SK-N-MC (cell line): ENCODE data around the gene DNAJB1.

Experiments used
- EZH2 ChIP-seq: fragments of 200-600 bp; sonication (generic); IDR thresholded peaks from one replicate; pipeline ENCODE4 v1.6.1; 2017; ENCODE audit warnings: antibody characterized with exemption
- FOXP2 ChIP-seq: optimal IDR thresholded peaks from 2 replicates; pipeline ENCODE3; 2011; ENCODE audit warnings: mild to moderate bottlenecking, moderate library complexity; ENCODE audit not compliant: insufficient read depth; ENCODE audit errors: extremely low read length, control extremely low read depth
- POLR2AphosphoS5 ChIP-seq: IDR thresholded peaks from 2 replicates; pipeline ENCODE4 v1.6.1; 2012; ENCODE audit warnings: mild to moderate bottlenecking, low read depth, low read length, borderline replicate concordance

DNA sequence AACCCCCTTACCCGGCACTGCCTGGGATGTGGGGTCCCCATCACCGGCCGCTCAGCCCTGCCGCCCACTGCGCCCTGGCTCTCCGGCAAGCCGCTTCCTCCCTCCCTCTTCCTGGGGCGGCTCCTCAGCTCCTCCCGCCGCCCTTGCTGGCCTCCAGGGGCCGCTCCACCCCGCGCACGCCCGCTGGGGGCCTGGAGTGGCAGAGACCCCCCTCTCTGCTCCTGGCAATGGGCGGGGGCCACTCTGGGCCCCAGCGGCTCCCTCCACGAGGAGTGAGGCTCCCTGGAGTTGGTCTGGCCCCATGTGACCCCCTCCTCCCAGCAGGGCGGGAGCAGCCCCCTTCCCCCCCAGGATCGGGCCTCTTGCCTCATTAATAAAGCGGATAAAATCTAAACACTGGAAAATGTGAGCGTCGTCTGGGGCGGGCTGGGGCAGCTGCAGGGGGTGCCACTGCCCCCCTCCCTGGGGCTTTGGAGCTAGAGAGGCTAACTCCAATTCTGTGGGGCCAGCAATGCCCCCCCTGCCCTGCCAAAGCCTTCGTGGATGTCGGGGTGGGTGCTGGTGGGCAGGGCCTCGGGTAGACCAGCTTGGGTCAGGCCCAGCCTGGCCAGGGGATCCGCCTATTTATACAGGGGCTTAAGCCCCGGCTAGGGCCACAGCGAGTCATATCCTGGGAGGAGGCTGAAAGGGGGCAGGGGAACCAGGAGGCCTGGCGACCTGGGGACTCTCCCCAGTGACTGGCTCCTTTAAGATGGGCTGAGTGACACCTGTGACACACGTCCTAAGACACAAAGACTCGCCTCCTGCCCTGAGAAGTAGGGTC lies 42.7 kb downstream of the DNAJB1 start, which contains the start of gene PTGER1:
- TF ChIP-seq EZH2 (no peak), POLR2AphosphoS5 (no peak), FOXP2 (no peak)
